ENCODE data around the gene HS3ST5. TPM values are rescaled to one million over a fixed set of nuclear protein-coding genes. Genes with fewer than 3 reads are reported as not detected.

Gene HS3ST5
- total and polyA plus RNA-seq, 2 donors (not counting 3 experiments of a cell fraction or from before 2014, with no cell fraction given), result not detected

GRCh38 chr6:114053791-114054190 lies 289.0 kb downstream of the HS3ST5 start:
- H3K4me1 ChIP-seq (ENCODE audit: control insufficient read depth, extremely low read depth, insufficient read depth, low read length), result no peaks in the 10 kb centered on the region
- H3K4me3 ChIP-seq (replicated peaks in 1 of 3; ENCODE audit: insufficient read depth in 1 of 3, low read depth in 1 of 3, low read length in 3 of 3), result no peak overlapping the region
- DNase-seq (ENCODE audit: low read depth, low spot score), result no peak
- no peaks in the 10 kb centered on the region for H3K9me3 ChIP-seq (replicated peaks; ENCODE audit: control insufficient read depth, insufficient read depth, low read length)
- CTCF ChIA-PET, result interaction anchor here (1.0 kb wide), 1 partner anchor 55 kb away, joined by 3 read pairs; no protein-coding TSS in a partner anchor
- no peaks in the 10 kb centered on the region for H3K36me3 ChIP-seq (ENCODE audit: control insufficient read depth in 2 of 2, extremely low read depth in 1 of 2, insufficient read depth in 2 of 2, low read length in 2 of 2)
- H3K27me3 ChIP-seq (ENCODE audit: control insufficient read depth in 2 of 2, insufficient read depth in 2 of 2, low read length in 2 of 2), result no peaks in the 10 kb centered on the region
- no peak overlapping the region for H3K27ac ChIP-seq (ENCODE audit: insufficient read depth, low read depth, low read length)
- H4K20me1 ChIP-seq (replicated peaks; ENCODE audit: control insufficient read depth, extremely low read depth, insufficient read depth, low read length), result no peaks in the 10 kb centered on the region
- no TSS peak for BruUV-seq (replicated peaks)
- TF ChIP-seq MYC (IDR thresholded peaks at IDR 0.05; ENCODE audit: low read depth, low read length) (no peak), EZH2 (IDR thresholded peaks at IDR 0.05; ENCODE audit: borderline replicate concordance, low read depth, low read length, severe bottlenecking) (no peak), JUN (IDR thresholded peaks at IDR 0.05; ENCODE audit: borderline replicate concordance, insufficient read depth, insufficient read length, low read depth) (no peak)
- POLR2A ChIA-PET, result no interaction called here
- intact Hi-C loops (cut with micrococcal nuclease) (no loop called here), dilution Hi-C loops (cut with MboI; ENCODE audit: extremely low pct_ligation_motif_present, low sequenced_read_pairs) (no loop called here)
- no peak for FAIRE-seq
- H3K4me2 ChIP-seq (ENCODE audit: insufficient read depth, low read length), result no peak overlapping the region
- no peaks in the 10 kb centered on the region for H3K9me1 ChIP-seq (replicated peaks; ENCODE audit: control insufficient read depth, extremely low read depth, insufficient read depth, low read length)
- H3K9ac ChIP-seq (replicated peaks; ENCODE audit: extremely low read depth, insufficient read depth, low read length), result no peak overlapping the region
- H2AFZ ChIP-seq (ENCODE audit: low read depth, low read length), result no peak overlapping the region
- no peaks in the 10 kb centered on the region for H3K79me2 ChIP-seq (ENCODE audit: control insufficient read depth, insufficient read depth, low read length)

GRCh38 chr6:114052141-114052540 lies 290.7 kb downstream of the HS3ST5 start:
- no peaks in the 10 kb centered on the region for H3K9me3 ChIP-seq (replicated peaks; ENCODE audit: control insufficient read depth, insufficient read depth, low read length)
- H3K4me1 ChIP-seq (ENCODE audit: control insufficient read depth, extremely low read depth, insufficient read depth, low read length), result no peaks in the 10 kb centered on the region
- no peak overlapping the region for H3K9ac ChIP-seq (replicated peaks; ENCODE audit: extremely low read depth, insufficient read depth, low read length)
- no peaks in the 10 kb centered on the region for H3K79me2 ChIP-seq (ENCODE audit: control insufficient read depth, insufficient read depth, low read length)
- no peak overlapping the region for H3K27ac ChIP-seq (ENCODE audit: insufficient read depth, low read depth, low read length)
- ChIA-PET CTCF (interaction anchor here (0.7 to 3.5 kb wide), 3 partner anchors 56 to 78 kb away, joined by 4 to 10 read pairs (median 7); no protein-coding TSS in a partner anchor), POLR2A (no interaction called here)
- H4K20me1 ChIP-seq (replicated peaks; ENCODE audit: control insufficient read depth, extremely low read depth, insufficient read depth, low read length), result no peaks in the 10 kb centered on the region
- dilution Hi-C loops (cut with MboI; ENCODE audit: extremely low pct_ligation_motif_present, low sequenced_read_pairs), result no loop called here
- no peaks in the 10 kb centered on the region for H3K9me1 ChIP-seq (replicated peaks; ENCODE audit: control insufficient read depth, extremely low read depth, insufficient read depth, low read length)
- intact Hi-C loops (cut with micrococcal nuclease), result no loop called here
- H2AFZ ChIP-seq (ENCODE audit: low read depth, low read length), result no peak overlapping the region
- TF ChIP-seq POLR2AphosphoS5 (IDR thresholded peaks at IDR 0.05; ENCODE audit: insufficient read depth, low read depth, low read length) (no peak), FOS (IDR thresholded peaks at IDR 0.05; ENCODE audit: borderline replicate concordance, insufficient read depth, low read length) (no peak), MAX (IDR thresholded peaks at IDR 0.05; ENCODE audit: insufficient read depth, insufficient read length) (no peak), GATA2 (IDR thresholded peaks at IDR 0.05; ENCODE audit: insufficient read depth, insufficient read length, low read depth, low read length) (no peak), JUN (IDR thresholded peaks at IDR 0.05; ENCODE audit: borderline replicate concordance, insufficient read depth, insufficient read length, low read depth) (no peak), EZH2 (IDR thresholded peaks at IDR 0.05; ENCODE audit: borderline replicate concordance, low read depth, low read length, severe bottlenecking) (no peak), CTCF (IDR thresholded peaks at IDR 0.05; ENCODE audit: extremely low read depth in 1 of 2, insufficient read depth in 1 of 2, low read depth in 1 of 2, low read length in 2 of 2) (no peak), MYC (IDR thresholded peaks at IDR 0.05; ENCODE audit: low read depth, low read length) (no peak), POLR2A (IDR thresholded peaks at IDR 0.05; ENCODE audit: low read depth, low read length) (no peak)
- no peaks in the 10 kb centered on the region for H3K36me3 ChIP-seq (ENCODE audit: control insufficient read depth in 2 of 2, extremely low read depth in 1 of 2, insufficient read depth in 2 of 2, low read length in 2 of 2)
- DNase-seq (ENCODE audit: low read depth, low spot score), result no peak
- H3K4me2 ChIP-seq (ENCODE audit: insufficient read depth, low read length), result no peak overlapping the region
- H3K27me3 ChIP-seq (ENCODE audit: control insufficient read depth in 2 of 2, insufficient read depth in 2 of 2, low read length in 2 of 2), result no peaks in the 10 kb centered on the region
- no TSS peak for BruUV-seq (replicated peaks)
- FAIRE-seq, result no peak
- H3K4me3 ChIP-seq (replicated peaks in 1 of 3; ENCODE audit: insufficient read depth in 1 of 3, low read depth in 1 of 3, low read length in 3 of 3), result no peak overlapping the region
